GM10248 (cell line): ENCODE measurements around the gene NSD2.

Experiments
- CTCF ChIA-PET: fragments of 300-600 bp; sonication (Branson Sonifier 250); formaldehyde crosslinking; extraction: SDS; loops from one replicate; lab custom pipeline; 2021; ENCODE audit warnings: antibody characterized with exemption; lab: Yijun Ruan, JAX
- POLR2A ChIA-PET: fragments of 350-650 bp; sonication (Branson Sonifier 250); formaldehyde crosslinking; extraction: SDS; loops from one replicate; lab custom pipeline; 2020; ENCODE audit warnings: antibody characterized with exemption; lab: Yijun Ruan, JAX
- DNase-seq: peaks from one replicate; pipeline ENCODE4 v3.0.0; 2012; ENCODE audit errors: extremely low spot score
- CTCF ChIP-seq: IDR thresholded peaks from 2 replicates; pipeline ENCODE4 v1.5.1; 2012; ENCODE audit warnings: mild to moderate bottlenecking, low read depth; ENCODE audit errors: extremely low read depth, missing control alignments, control extremely low read depth

Gene NSD2

GRCh38 chr4:1862055-1862911 lies 8.9 kb upstream of the NSD2 start:
- no peak for TF ChIP-seq CTCF
- no peak for DNase-seq
- POLR2A ChIA-PET = interaction anchor here (0.7 kb wide), 1 partner anchor 32 kb away, joined by 6 read pairs; no protein-coding TSS in a partner anchor
- CTCF ChIA-PET = interaction anchor here (0.7 to 1.3 kb wide), 4 partner anchors 7 to 115 kb away, joined by 3 read pairs; no protein-coding TSS in a partner anchor

GRCh38 chr4:1862961-1863296 lies 8.3 kb upstream of the NSD2 start:
- ChIA-PET CTCF (interaction anchor here (3.8 kb wide), 1 partner anchor 37 kb away, joined by 15 read pairs; no protein-coding TSS in a partner anchor), POLR2A (interaction anchor here (0.7 kb wide), 1 partner anchor 31 kb away, joined by 6 read pairs; no protein-coding TSS in a partner anchor)
- DNase-seq = no peak
- no peak for TF ChIP-seq CTCF

GRCh38 chr4:1863297-1864033 lies 7.7 kb upstream of the NSD2 start:
- DNase-seq = no peak
- POLR2A ChIA-PET = no interaction called here
- no peak for TF ChIP-seq CTCF
- CTCF ChIA-PET = interaction anchor here (3.8 kb wide), 1 partner anchor 36 kb away, joined by 15 read pairs; no protein-coding TSS in a partner anchor

- no peak for TF ChIP-seq CTCF
- no peak for DNase-seq
- POLR2A ChIA-PET = no interaction called here
- CTCF ChIA-PET = interaction anchor here (3.8 kb wide), 1 partner anchor 35 kb away, joined by 15 read pairs; no protein-coding TSS in a partner anchor
Measured at GRCh38 chr4:1864076-1865008, 6.9 kb upstream of the NSD2 start.

- CTCF ChIA-PET = interaction anchor here (3.8 kb wide), 1 partner anchor 33 kb away, joined by 15 read pairs; no protein-coding TSS in a partner anchor
- DNase-seq = no peak
- no peak for TF ChIP-seq CTCF
- POLR2A ChIA-PET = no interaction called here
Measured at GRCh38 chr4:1866189-1866661, 5.0 kb upstream of the NSD2 start.
